22Rv1 (cell line): ENCODE results near the gene MYH6.

Experiments
- CTCF ChIP-seq: fragments of 450-650 bp; IDR thresholded peaks from 2 replicates; pipeline ENCODE4 v1.5.1; 2017; ENCODE audit warnings: mild to moderate bottlenecking
- ZFX ChIP-seq: fragments of 450-650 bp; IDR thresholded peaks from 2 replicates; pipeline ENCODE4 v1.6.1; 2017; ENCODE audit warnings: antibody characterized with exemption, borderline replicate concordance

DNA sequence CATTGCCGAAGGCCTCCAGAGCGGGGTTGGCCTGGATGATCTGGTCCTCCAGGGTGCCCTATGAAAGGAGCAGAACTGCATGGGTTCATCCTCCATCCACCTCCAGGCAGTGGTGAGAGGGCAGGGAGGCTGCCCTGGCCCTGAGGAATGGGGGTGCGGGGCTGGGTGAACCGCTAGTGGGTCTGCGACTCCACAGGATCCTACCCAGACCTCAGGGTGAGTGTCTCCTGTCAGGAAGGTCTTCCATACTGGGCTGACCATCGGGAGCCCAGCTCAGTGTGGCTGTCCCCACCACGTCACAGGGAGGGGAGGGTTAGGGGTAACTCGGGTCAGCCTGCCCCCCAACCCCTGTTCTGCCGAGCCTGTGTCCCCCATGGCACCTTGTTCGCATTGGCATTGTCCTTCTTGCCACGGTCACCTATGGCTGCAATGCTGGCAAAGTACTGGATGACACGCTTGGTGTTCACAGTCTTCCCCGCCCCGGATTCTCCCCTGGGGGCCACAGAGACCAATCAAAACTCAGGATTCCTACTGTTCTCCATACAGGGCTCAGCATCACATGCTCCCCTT is 3.7 kb downstream of the MYH6 start:
- TF ChIP-seq CTCF, result no peak
- no peak for TF ChIP-seq ZFX
